GM13976 (cell line): ENCODE results near the gene KIAA1958.
A peak's percentile ranks its signal among the peaks of the same experiment; 100 is the strongest.

Source experiments
- DNase-seq: peaks from one replicate; pipeline ENCODE4 v3.0.0; 2012; ENCODE audit warnings: low spot score
- CTCF ChIP-seq: IDR thresholded peaks from 2 replicates; pipeline ENCODE4 v1.5.1; 2012; ENCODE audit warnings: borderline replicate concordance, mild to moderate bottlenecking; ENCODE audit not compliant: insufficient read depth; ENCODE audit errors: extremely low read depth, missing control alignments, control extremely low read depth
- in situ Hi-C: fragments of 300-500 bp; cut with MboI; formaldehyde crosslinking; loops from one replicate; pipeline ENCODE4 v1.12.0; 2022; ENCODE audit warnings: low sequenced_read_pairs, mixed read lengths, inconsistent platforms; ENCODE audit not compliant: unreplicated experiment

The KIAA1958 gene

GRCh38 chr9:112654282-112654681, 167.7 kb downstream of the KIAA1958 start:
- in situ Hi-C loops: no loop called here
- TF ChIP-seq CTCF: no peak
- DNase-seq: no peak

- no peak for DNase-seq
- in situ Hi-C loops: no loop called here
- no peak for TF ChIP-seq CTCF
Measured at GRCh38 chr9:112655668-112656067, 169.0 kb downstream of the KIAA1958 start.

GRCh38 chr9:112659906-112660305, 173.3 kb downstream of the KIAA1958 start:
- in situ Hi-C loops: no loop called here
- TF ChIP-seq CTCF: no peak

GRCh38 chr9:112663681-112664080, 177.1 kb downstream of the KIAA1958 start:
- no peak for DNase-seq
- in situ Hi-C loops: no loop called here
- TF ChIP-seq CTCF: no peak

More at GRCh38 chr9:112659906-112660305, 173.3 kb downstream of the KIAA1958 start:
- no peak for DNase-seq

GRCh38 chr9:112664531-112664930, 177.9 kb downstream of the KIAA1958 start:
- no peak for TF ChIP-seq CTCF
- DNase-seq: no peak

GRCh38 chr9:112665347-112665746, 178.7 kb downstream of the KIAA1958 start:
- peak; percentile 40 for TF ChIP-seq CTCF
- no peak for DNase-seq
- in situ Hi-C loops: no loop called here

More at GRCh38 chr9:112664531-112664930, 177.9 kb downstream of the KIAA1958 start:
- in situ Hi-C loops: no loop called here

GRCh38 chr9:112669326-112669725, 182.7 kb downstream of the KIAA1958 start:
- in situ Hi-C loops: no loop called here
- no peak for DNase-seq
- no peak for TF ChIP-seq CTCF
